Measurements from ENCODE around the gene ZNF827. TPM values are rescaled to one million over a fixed set of nuclear protein-coding genes. Genes with fewer than 3 reads are reported as not detected.

ZNF827 gene, protein sequence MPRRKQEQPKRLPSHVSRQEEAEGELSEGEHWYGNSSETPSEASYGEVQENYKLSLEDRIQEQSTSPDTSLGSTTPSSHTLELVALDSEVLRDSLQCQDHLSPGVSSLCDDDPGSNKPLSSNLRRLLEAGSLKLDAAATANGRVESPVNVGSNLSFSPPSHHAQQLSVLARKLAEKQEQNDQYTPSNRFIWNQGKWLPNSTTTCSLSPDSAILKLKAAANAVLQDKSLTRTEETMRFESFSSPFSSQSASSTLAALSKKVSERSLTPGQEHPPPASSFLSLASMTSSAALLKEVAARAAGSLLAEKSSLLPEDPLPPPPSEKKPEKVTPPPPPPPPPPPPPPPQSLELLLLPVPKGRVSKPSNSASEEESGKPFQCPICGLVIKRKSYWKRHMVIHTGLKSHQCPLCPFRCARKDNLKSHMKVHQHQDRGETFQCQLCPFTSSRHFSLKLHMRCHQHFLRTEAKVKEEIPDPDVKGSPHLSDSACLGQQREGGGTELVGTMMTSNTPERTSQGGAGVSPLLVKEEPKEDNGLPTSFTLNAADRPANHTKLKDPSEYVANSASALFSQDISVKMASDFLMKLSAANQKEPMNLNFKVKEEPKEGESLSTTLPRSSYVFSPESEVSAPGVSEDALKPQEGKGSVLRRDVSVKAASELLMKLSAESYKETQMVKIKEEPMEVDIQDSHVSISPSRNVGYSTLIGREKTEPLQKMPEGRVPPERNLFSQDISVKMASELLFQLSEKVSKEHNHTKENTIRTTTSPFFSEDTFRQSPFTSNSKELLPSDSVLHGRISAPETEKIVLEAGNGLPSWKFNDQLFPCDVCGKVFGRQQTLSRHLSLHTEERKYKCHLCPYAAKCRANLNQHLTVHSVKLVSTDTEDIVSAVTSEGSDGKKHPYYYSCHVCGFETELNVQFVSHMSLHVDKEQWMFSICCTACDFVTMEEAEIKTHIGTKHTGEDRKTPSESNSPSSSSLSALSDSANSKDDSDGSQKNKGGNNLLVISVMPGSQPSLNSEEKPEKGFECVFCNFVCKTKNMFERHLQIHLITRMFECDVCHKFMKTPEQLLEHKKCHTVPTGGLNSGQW
- total RNA-seq = 17.0 and 25.3 TPM in 2 replicates

DNA sequence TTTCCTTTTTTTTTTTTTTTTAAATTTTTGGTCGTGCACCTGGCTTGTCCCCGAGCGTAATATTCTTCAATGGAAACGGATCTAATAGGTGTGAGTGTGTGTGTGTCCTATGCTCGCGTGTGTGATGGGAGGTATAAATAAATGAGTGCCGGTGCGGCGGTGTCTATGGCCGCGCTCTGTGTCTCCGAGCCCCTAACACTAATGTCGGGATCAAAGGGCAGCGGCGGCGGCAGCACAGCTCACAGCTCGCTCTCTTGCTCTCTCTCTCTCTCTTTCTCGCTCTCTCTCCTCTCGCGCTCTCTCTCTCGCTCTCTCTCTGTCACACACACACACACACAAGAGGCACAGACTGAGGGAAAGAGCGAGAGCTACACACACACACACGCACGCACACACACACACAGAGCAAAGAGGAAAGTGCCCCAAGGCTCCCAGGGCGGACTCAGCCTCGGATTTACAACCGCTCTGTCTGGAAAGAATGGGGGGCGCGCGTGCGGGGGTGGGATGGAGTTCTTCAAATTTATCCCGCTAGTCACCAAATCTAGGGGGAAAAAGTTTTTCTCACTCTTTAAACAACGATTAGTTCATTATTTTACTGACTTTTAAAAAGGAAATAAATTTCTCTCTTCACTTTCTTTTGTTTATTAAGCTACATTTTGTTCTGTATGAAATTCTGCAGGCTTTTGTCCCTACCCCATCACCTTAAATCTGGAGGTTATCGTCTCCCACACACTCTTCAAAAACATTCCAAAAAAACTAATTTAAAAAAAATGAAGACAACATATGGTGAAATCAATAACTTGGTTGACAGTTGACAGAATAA lies at the start of gene ZNF827:
Gene ZNF827, minus strand, starts transcription at position 206 of the 823 bp plus-strand sequence. CDS start 416 bp downstream, outside the sequence.
- intact Hi-C loops (cut with micrococcal nuclease) = loop anchor here (1.0 to 10.0 kb wide), 18 partner anchors 17 to 1856 kb away; partner anchors contain the start of genes PRMT9, SLC10A7, TMEM184C and TTC29

DNA sequence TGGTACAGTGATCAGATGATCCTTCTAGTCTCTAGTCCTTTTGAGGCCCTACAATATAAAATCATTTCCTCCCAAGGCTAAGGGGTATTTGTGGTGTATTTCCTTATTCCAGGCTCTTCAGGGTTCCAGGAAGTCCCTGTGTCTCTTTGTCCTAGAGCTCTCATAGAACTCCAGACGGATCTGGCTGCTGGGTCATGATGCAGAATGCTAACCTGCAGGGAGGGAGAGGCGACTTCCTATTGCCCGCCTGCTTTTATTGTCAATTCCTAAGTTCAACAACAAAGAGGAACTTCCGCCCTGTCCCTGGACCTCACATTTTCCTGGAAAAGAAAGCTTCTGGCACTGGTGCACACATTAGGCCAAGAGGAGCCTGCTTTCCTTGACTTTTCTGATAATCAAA lies 45.9 kb upstream of the ZNF827 start:
- intact Hi-C loops (cut with micrococcal nuclease) = no loop called here

GRCh38 chr4:145982791-145983190 lies 44.2 kb upstream of the ZNF827 start:
- intact Hi-C loops (cut with micrococcal nuclease) = no loop called here

GRCh38 chr4:145979160-145979559 lies 40.5 kb upstream of the ZNF827 start:
- intact Hi-C loops (cut with micrococcal nuclease) = no loop called here

DNA sequence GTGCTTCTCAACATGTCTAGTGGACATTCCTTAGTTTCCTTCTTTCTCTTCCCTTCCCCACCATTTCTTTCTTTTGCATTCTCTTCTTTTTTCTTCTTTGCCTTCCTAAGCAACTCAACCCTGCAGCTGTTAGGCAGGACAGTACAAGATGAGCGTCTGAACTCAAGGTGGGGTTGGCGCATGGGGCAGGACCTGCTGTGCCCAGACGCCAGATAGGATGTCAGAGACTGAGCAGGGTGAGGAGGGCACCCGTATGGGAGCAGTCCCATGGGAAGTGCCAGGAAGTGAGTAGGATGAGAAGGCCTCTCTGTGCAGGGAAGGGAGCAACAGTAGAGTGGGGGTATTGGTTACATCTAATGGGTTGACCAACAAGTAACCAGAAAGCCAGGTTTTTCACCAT lies 38.1 kb upstream of the ZNF827 start:
- intact Hi-C loops (cut with micrococcal nuclease) = no loop called here

GRCh38 chr4:145960012-145960411 lies 21.4 kb upstream of the ZNF827 start:
- intact Hi-C loops (cut with micrococcal nuclease) = no loop called here

GRCh38 chr4:145957302-145957701 lies 18.7 kb upstream of the ZNF827 start:
- intact Hi-C loops (cut with micrococcal nuclease) = loop anchor here (5.0 kb wide), 2 partner anchors 220 to 385 kb away; partner anchors contain the start of gene LSM6

GRCh38 chr4:145956288-145956890 lies 17.8 kb upstream of the ZNF827 start:
- intact Hi-C loops (cut with micrococcal nuclease) = loop anchor here (1.0 to 5.0 kb wide), 6 partner anchors 18 to 1141 kb away; partner anchors contain the start of genes LSM6 and ZNF827

DNA sequence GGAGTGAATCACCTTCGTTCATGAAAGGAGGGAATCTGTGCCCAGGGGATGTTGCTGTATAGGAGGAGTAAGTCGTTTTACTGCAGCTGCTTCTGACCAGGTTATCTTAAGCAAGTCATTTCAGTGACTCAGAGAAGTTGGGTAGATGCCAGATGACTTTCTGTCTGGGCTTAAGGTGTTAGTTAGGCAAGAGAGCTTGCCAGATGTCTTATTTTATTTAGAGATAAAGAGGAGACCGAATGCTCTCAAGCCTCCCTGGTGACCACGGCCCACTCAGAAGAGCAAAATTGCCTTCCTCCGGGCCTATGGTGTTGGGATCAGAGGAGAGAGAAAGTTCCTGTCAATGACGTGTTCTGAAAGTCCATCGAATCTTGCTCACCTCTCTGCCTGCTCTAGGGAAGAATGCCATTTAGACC lies 16.3 kb upstream of the ZNF827 start:
- intact Hi-C loops (cut with micrococcal nuclease) = loop anchor here (5.0 kb wide), 2 partner anchors 222 to 387 kb away; partner anchors contain the start of gene LSM6

DNA sequence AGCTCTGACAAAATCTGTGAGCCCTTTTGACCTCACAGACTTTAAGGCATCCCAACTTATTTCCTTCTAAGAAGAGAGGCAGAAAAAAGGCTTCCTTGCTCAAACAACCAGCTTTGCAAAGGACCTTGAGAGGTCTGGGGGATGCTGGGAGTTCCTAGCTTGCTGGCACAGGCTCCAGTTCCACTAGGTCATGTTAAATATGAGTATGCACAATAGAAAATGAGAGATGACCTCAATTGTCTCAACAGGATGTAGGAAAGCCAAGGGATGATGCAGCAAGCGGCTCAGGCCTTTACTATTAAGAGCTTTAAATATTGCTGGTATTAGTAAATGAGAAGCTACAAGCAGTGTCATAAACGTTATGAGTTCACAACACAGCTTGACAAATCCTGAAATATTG lies 13.3 kb upstream of the ZNF827 start:
- intact Hi-C loops (cut with micrococcal nuclease) = no loop called here

DNA sequence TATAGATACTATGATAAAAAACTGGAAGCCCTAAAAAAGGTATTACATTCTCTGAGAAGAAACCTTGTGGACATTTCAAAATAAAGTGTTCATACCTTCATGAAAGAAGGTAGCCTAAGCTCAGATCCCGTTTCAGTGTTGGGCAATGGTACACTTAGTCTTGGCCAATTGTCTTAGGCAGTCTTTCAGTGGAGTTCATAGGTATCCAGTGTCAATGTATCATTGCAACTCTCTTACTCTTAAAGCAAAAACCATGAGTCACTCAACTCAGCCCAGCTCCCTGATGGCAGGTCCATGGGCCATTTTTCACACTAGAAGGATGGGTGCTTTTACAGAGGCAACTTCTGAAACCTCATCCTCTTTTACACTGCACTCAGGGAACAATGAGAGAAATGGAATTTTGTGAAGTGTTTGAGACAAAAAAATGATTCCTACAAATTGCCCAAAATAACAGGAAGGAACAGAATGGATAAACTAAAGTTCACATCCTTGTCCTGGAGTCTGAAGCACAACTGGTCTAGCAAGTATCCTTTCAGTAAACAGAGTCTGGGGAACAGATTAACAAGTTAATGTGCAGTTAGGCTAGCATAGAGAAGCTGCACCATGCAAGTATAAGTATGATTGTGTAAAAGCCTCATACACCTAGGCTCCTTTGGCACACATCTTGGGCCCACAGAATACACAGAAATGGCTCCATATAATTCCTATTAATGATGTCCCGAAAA lies 7.0 kb upstream of the ZNF827 start:
- intact Hi-C loops (cut with micrococcal nuclease) = no loop called here

GRCh38 chr4:145944886-145945285 lies 6.3 kb upstream of the ZNF827 start:
- intact Hi-C loops (cut with micrococcal nuclease) = no loop called here

- intact Hi-C loops (cut with micrococcal nuclease) = loop anchor here (2.0 to 10.0 kb wide), 10 partner anchors 453 to 1855 kb away; partner anchors contain the start of genes PRMT9 and TTC29
Measured at GRCh38 chr4:145939856-145940255, 1.2 kb upstream of the ZNF827 start.

DNA sequence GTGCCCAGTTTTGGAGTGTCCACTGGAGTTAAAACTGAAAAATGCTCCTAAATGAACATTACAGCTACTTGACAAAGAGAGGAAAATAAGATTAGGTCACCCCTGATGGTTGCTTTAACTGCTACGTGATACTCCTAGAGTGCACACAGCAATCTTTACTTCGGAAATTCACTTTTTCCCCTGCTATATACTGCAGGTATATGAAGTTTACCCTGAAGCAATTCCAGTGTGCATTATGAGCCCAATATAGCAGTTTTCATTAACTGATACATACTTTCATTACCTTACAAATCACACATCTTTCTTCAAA lies 773 bp upstream of the ZNF827 start:
- intact Hi-C loops (cut with micrococcal nuclease) = loop anchor here (2.0 to 10.0 kb wide), 10 partner anchors 452 to 1855 kb away; partner anchors contain the start of genes PRMT9 and TTC29

GRCh38 chr4:145937971-145938611 lies 532 bp downstream of the ZNF827 start:
- intact Hi-C loops (cut with micrococcal nuclease) = loop anchor here (1.0 to 10.0 kb wide), 18 partner anchors 18 to 1857 kb away; partner anchors contain the start of genes PRMT9, SLC10A7, TMEM184C and TTC29

DNA sequence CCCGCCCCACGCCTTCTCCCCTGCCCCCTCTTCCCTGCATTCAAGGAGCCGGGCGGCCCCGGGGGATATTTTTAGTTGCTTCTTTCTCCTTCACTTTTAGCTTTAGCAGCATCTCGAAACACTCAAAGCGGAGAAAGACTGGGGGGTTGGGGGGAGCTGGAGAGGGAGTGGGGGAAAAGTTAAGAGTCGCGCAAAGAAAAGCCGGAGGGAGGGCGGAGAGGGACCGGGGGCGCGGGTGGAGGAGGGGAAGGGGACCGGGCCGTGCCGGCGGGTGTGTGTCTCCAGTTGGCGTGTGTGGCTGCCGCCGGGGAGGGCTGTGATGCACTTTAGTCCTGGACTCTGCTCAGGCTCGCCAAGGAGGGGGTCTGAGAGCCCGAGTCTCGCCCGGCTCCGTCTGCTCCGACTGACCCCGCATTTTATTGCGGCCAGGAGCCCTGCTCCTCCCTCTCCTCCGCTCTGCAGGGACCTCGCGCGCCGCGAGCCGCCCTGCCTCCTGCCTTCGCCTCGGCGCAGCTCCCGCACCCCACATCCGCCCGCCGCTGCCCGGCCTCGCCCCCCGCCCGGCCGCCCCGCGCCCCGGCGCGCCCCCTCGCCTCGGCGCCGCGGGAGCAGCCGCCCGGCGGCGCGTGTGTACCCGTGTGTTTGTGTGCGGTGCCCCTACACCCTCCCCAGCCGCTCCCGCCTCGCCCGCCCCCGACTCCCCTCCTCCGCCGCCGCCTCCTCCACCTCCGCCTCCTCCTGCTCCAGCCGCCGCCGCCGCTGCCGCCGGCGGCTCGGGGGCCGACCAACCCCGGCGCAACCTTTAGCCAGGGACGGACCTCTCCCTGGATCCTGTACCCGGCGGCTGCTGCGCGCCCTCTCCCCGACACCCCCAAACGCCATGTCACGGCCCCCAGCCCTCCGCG lies 1.4 kb downstream of the ZNF827 start:
- intact Hi-C loops (cut with micrococcal nuclease) = loop anchor here (1.0 to 10.0 kb wide), 11 partner anchors 318 to 1858 kb away; partner anchors contain the start of genes ABCE1, ANAPC10, MMAA and PRMT9
